ENCODE results near the gene FAIM2. TPM values are rescaled to one million over a fixed set of nuclear protein-coding genes. Genes with fewer than 3 reads are reported as not detected.

Gene FAIM2
- total RNA-seq, 1 donor from 2014 or later = not detected

DNA sequence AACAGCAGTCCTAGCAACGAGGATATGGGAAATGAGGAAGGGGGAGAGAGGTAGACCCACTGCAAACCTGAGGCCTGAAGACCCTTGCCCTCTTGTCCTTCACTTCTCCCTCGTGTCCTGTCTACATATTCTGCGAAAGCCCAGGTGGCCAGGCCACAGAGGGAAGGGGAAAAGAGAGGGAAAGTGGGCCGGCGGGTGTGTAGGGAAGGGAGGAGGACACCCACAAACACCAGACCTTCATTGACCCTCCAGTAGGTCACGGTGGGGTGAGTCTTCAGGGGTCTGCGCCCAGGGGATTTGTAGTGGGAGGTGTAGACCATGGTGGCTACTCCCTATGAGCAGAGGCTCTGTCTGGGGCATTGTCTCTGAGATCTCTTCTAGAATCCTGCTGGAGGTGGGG lies 3.8 kb downstream of the FAIM2 start:
- peaks cover 17% of the 10 kb centered on the region for H3K27me3 Mint-ChIP-seq (ENCODE audit: unreplicated experiment)
- no peak overlapping the region for H3K27ac Mint-ChIP-seq (ENCODE audit: unreplicated experiment)
- H3K4me1 Mint-ChIP-seq (ENCODE audit: unreplicated experiment) = peaks cover 25% of the 10 kb centered on the region
- H3K4me3 Mint-ChIP-seq (ENCODE audit: unreplicated experiment) = no peak overlapping the region
- DNase-seq (ENCODE audit: low spot score) = no peak
- H3K36me3 Mint-ChIP-seq (ENCODE audit: low read depth, unreplicated experiment) = no peaks in the 10 kb centered on the region
- H3K9me3 Mint-ChIP-seq (ENCODE audit: unreplicated experiment) = no peaks in the 10 kb centered on the region
- TF ChIP-seq, protein P1, sequence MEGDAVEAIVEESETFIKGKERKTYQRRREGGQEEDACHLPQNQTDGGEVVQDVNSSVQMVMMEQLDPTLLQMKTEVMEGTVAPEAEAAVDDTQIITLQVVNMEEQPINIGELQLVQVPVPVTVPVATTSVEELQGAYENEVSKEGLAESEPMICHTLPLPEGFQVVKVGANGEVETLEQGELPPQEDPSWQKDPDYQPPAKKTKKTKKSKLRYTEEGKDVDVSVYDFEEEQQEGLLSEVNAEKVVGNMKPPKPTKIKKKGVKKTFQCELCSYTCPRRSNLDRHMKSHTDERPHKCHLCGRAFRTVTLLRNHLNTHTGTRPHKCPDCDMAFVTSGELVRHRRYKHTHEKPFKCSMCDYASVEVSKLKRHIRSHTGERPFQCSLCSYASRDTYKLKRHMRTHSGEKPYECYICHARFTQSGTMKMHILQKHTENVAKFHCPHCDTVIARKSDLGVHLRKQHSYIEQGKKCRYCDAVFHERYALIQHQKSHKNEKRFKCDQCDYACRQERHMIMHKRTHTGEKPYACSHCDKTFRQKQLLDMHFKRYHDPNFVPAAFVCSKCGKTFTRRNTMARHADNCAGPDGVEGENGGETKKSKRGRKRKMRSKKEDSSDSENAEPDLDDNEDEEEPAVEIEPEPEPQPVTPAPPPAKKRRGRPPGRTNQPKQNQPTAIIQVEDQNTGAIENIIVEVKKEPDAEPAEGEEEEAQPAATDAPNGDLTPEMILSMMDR (IDR thresholded peaks at IDR 0.05; ENCODE audit: unreplicated experiment) = no peak

DNA sequence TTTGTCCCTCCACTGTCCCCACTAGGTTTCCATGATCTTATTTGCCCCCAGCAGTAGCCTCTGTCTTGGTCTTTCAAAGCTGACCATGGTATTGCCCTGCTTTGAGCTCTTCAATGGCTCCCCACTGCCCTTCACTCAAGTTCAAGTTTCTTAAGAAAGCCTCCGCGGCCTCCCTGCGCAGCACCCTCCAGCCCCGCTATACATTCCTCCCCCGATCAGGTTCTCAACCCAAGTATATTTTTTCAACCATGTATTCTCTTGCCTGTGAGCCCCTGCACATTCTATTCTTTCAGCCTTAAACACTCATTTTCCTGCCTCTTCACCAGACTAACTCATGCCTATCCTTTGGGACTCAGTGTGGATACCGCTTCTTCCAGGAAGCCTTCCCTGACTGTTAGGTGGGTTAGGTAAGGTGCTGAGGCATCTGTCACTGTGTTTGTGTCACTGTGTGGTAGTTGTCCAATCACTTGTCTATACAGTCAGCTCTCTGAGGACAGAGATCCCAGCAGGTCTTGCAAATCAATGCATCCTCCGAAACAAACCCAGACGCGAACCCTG lies 4.3 kb downstream of the FAIM2 start:
- Mint-ChIP-seq H3K36me3 (ENCODE audit: low read depth, unreplicated experiment) (no peaks in the 10 kb centered on the region), H3K9me3 (ENCODE audit: unreplicated experiment) (no peaks in the 10 kb centered on the region), H3K4me3 (ENCODE audit: unreplicated experiment) (peak overlapping the region; percentile 15), H3K27me3 (ENCODE audit: unreplicated experiment) (peaks cover 15% of the 10 kb centered on the region), H3K27ac (ENCODE audit: unreplicated experiment) (peak overlapping the region; percentile 74), H3K4me1 (ENCODE audit: unreplicated experiment) (peaks cover 28% of the 10 kb centered on the region)
- TF ChIP-seq, protein P1 (IDR thresholded peaks at IDR 0.05; ENCODE audit: unreplicated experiment) = no peak
- DNase-seq (ENCODE audit: low spot score) = no peak

DNA sequence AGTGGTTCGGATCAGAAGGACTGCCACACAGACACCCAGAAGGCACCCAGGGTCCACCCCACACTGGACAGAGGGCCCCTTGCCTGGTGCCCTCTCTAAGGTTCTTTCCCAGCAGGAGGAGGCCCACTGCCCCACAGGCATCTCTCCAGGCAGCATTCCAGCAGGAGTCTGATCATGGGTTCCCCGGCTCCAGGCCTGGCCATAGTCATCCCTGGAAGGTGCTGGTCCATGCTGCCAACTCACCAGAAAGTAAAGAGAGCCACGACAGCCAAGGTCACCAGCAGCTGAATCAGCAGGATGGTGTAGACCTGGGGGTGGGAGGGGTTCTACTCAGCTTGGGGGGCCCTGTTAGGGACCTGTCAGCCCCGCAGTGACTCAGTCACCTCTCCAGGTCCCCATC lies 6.4 kb downstream of the FAIM2 start:
- DNase-seq (ENCODE audit: low spot score) = no peak
- H3K4me1 Mint-ChIP-seq (ENCODE audit: unreplicated experiment) = peaks cover 29% of the 10 kb centered on the region
- H3K27ac Mint-ChIP-seq (ENCODE audit: unreplicated experiment) = no peak overlapping the region
- TF ChIP-seq, protein P1 (IDR thresholded peaks at IDR 0.05; ENCODE audit: unreplicated experiment) = no peak
- H3K36me3 Mint-ChIP-seq (ENCODE audit: low read depth, unreplicated experiment) = peaks cover 6% of the 10 kb centered on the region
- H3K27me3 Mint-ChIP-seq (ENCODE audit: unreplicated experiment) = peaks cover 15% of the 10 kb centered on the region
- no peaks in the 10 kb centered on the region for H3K9me3 Mint-ChIP-seq (ENCODE audit: unreplicated experiment)
- H3K4me3 Mint-ChIP-seq (ENCODE audit: unreplicated experiment) = no peak overlapping the region

DNA sequence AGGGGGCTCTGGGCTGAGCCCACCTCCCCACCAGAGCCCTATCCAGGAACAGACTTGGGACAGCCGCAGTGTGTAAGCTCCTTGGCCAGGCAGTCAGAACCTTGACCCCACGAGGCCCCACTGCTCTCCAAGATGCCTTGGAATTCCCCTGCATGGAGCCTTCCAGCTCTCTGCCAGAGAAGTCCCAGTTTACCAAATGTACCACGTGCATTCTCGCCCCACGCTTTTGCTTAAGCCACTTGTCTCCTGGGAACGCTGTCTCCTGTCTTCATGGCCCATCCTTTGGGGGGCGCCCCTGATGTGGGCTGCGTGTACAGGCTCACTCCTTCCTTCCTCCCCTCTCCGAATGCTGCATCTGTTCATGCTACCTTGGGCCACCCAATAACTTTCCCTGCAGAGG lies 7.9 kb downstream of the FAIM2 start:
- H3K4me1 Mint-ChIP-seq (ENCODE audit: unreplicated experiment) = peaks cover 22% of the 10 kb centered on the region
- no peaks in the 10 kb centered on the region for H3K9me3 Mint-ChIP-seq (ENCODE audit: unreplicated experiment)
- DNase-seq (ENCODE audit: low spot score) = no peak
- H3K27me3 Mint-ChIP-seq (ENCODE audit: unreplicated experiment) = peaks cover 18% of the 10 kb centered on the region
- TF ChIP-seq, protein P1 (IDR thresholded peaks at IDR 0.05; ENCODE audit: unreplicated experiment) = no peak
- H3K27ac Mint-ChIP-seq (ENCODE audit: unreplicated experiment) = peak overlapping the region; percentile 15
- no peak overlapping the region for H3K4me3 Mint-ChIP-seq (ENCODE audit: unreplicated experiment)
- H3K36me3 Mint-ChIP-seq (ENCODE audit: low read depth, unreplicated experiment) = peaks cover 6% of the 10 kb centered on the region

DNA sequence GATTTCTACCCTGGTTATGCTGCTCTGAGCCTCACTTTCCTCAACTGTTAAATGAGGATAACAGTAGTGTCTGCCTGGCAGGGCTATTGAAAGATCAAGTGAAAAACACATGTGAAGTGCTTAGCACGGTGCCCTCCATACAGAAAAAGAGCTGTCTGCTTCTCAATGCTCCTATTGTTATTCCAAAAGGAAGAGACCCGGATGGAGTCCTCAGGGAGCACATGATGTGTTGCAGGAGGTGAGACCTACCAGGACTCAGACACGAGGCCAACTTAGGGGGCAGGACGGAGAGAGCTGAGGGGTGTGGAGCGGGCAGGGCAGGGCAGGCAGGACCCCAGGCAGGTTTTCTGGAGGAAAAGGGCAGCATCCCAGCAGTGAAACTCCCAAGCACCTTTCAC lies 8.9 kb downstream of the FAIM2 start:
- Mint-ChIP-seq H3K27ac (ENCODE audit: unreplicated experiment) (no peak overlapping the region), H3K36me3 (ENCODE audit: low read depth, unreplicated experiment) (peaks cover 6% of the 10 kb centered on the region), H3K27me3 (ENCODE audit: unreplicated experiment) (peaks cover 16% of the 10 kb centered on the region), H3K4me3 (ENCODE audit: unreplicated experiment) (no peak overlapping the region), H3K9me3 (ENCODE audit: unreplicated experiment) (no peaks in the 10 kb centered on the region), H3K4me1 (ENCODE audit: unreplicated experiment) (peaks cover 14% of the 10 kb centered on the region)
- no peak for DNase-seq (ENCODE audit: low spot score)
- TF ChIP-seq, protein P1 (IDR thresholded peaks at IDR 0.05; ENCODE audit: unreplicated experiment) = no peak

Measured in endothelial cell (in vitro differentiated cells).